Endodermal cell (in vitro differentiated cells): ENCODE results near the gene PRR30. TPM values are rescaled to one million over a fixed set of nuclear protein-coding genes. Genes with fewer than 3 reads are reported as not detected.

Source experiments
- DNase-seq: peaks from one replicate; pipeline ENCODE4 v3.0.0-alpha.2; 2017
- H3K27ac ChIP-seq: 2 replicates; pipeline ENCODE4 v1.5.1; 2013; ENCODE audit warnings: mild to moderate bottlenecking, low read depth, low read length, moderate library complexity
- H3K27me3 ChIP-seq: 2 replicates; pipeline ENCODE4 v1.6.1; 2013; ENCODE audit warnings: mild to moderate bottlenecking, low read length, moderate library complexity; ENCODE audit not compliant: insufficient read depth, control insufficient read depth, poor library complexity, severe bottlenecking
- H3K36me3 ChIP-seq: 2 replicates; pipeline ENCODE4 v1.7.0; 2013; ENCODE audit warnings: mild to moderate bottlenecking, low read length, moderate library complexity; ENCODE audit not compliant: control insufficient read depth, insufficient read depth
- H3K4me1 ChIP-seq: one replicate; pipeline ENCODE4 v1.7.0; 2013; ENCODE audit warnings: low read length; ENCODE audit not compliant: control insufficient read depth, insufficient read depth
- H3K4me3 ChIP-seq: 2 replicates; pipeline ENCODE4 v1.5.1; 2013; ENCODE audit warnings: mild to moderate bottlenecking, low read length, moderate library complexity
- H3K9ac ChIP-seq: 2 replicates; pipeline ENCODE4 v1.6.1; 2013; ENCODE audit warnings: mild to moderate bottlenecking, low read length, moderate library complexity; ENCODE audit not compliant: poor library complexity, severe bottlenecking; ENCODE audit errors: extremely low read depth
- H3K9me3 ChIP-seq: 2 replicates; pipeline ENCODE4 v1.6.1; 2013; ENCODE audit warnings: mild to moderate bottlenecking, low read length, moderate library complexity; ENCODE audit not compliant: control insufficient read depth
- H3K27ac Mint-ChIP-seq: 2 replicates; pipeline ENCODE4 v1.8.0; 2020; ENCODE audit warnings: mixed read lengths
- H3K27me3 Mint-ChIP-seq: 2 replicates; pipeline ENCODE4 v1.8.0; 2021; ENCODE audit warnings: mild to moderate bottlenecking, mixed read lengths; ENCODE audit not compliant: insufficient read depth
- H3K36me3 Mint-ChIP-seq: 2 replicates; pipeline ENCODE4 v1.8.0; 2020; ENCODE audit warnings: low read depth, mixed read lengths
- H3K4me1 Mint-ChIP-seq: 2 replicates; pipeline ENCODE4 v1.8.0; 2020; ENCODE audit warnings: mixed read lengths
- H3K4me3 Mint-ChIP-seq: 2 replicates; pipeline ENCODE4 v1.8.0; 2020; ENCODE audit warnings: mild to moderate bottlenecking, moderate library complexity, mixed read lengths
- H3K9me3 Mint-ChIP-seq: 2 replicates; pipeline ENCODE4 v1.8.0; 2020; ENCODE audit warnings: mild to moderate bottlenecking, mixed read lengths
- CTCF ChIP-seq: fragments of 200-600 bp; sonication (generic); conservative IDR thresholded peaks from 2 replicates; pipeline ENCODE4 v1.5.0; 2021; ENCODE audit warnings: antibody characterized with exemption, mild to moderate bottlenecking
- whole genome bisulfite sequencing, 2 experiments: methylation state at CpG; one replicate each; pipeline versions ENCODE4 v1.1.5 to v1.1.7; 2013; ENCODE audit warnings: missing lambda C conversion rate in 2 of 2, mixed read lengths in 1 of 2; ENCODE audit not compliant: insufficient coverage in 1 of 2, insufficient read length in 1 of 2; 5-methylcytosine and 5-hydroxymethylcytosine counted together
- total RNA-seq, 2 donors: library from RNA; stranded (reverse); fragmentation: NEBNext Ultra II Directional in 1 of 2; extraction: Animal tissue kit (Norgen Biotek cat#: 25700) in 1 of 2; gene quantifications; 2 replicates in 1 of 2; 3 replicates in 1 of 2; pipeline ENCODE4 v1.2.1, GENCODE V29; 2021

PRR30 gene
- total RNA-seq, 2 donors from 2014 or later, result not detected

DNA sequence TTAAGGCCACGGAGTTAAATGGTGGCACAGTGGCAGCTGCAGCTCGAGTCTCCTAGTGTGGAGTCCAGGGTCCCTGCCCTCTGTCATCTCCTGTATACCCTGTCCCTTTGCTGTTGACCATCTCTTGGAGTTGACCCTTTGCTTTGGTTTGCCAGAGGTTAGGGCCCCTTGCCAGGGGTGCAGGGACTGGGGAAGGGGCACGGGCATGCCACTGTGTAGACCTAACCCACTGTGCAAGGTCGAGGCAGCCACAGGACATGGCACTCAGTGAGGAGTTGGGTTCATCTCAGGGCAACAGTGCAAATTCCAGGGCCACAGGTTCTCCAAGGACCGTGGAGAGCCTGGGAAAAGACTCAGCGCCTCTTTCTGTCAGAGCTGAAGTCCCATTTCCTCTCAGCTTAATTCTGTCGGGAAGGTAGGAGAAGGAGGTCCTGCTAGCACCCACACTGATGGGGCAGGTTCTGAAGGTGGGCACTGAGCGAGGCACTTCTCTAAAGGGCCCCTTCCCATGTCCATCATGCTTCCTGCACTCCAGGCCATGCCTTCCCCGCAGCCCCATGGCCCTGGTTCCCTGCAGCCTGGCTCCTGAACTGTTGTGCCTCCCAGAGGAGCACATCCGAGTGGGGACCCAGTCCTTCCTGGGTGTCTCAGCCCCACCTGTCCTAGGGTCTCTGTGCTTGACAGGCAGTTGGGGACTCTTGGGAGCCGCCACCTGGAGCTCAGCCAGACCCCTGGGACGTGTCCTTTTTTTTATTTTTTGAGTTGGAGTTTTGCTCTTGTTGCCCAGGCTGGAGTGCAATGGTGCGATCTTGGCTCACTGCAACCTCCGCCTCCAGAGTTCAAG is 49.9 kb downstream of the PRR30 start:
- Histone ChIP-seq H3K4me3 (no peak overlapping the region), H3K27ac (no peak overlapping the region), H3K36me3 (no peaks in the 10 kb centered on the region), H3K9me3 (no peaks in the 10 kb centered on the region), H3K9ac (no peak overlapping the region), H3K4me1 (no peaks in the 10 kb centered on the region), H3K27me3 (peaks cover 26% of the 10 kb centered on the region)
- Mint-ChIP-seq H3K4me3 (no peak overlapping the region), H3K27ac (no peak overlapping the region), H3K4me1 (peaks cover 4% of the 10 kb centered on the region), H3K9me3 (no peaks in the 10 kb centered on the region), H3K36me3 (no peaks in the 10 kb centered on the region), H3K27me3 (peaks cover 28% of the 10 kb centered on the region)
- DNase-seq, result no peak
- WGBS, 2 experiments, result 91 to 93% methylated on average over 10 to 14 of the region's 14 CpGs
- TF ChIP-seq CTCF, result no peak

- Mint-ChIP-seq H3K27me3 (peaks cover 28% of the 10 kb centered on the region), H3K9me3 (no peaks in the 10 kb centered on the region), H3K4me1 (peaks cover 4% of the 10 kb centered on the region), H3K36me3 (no peaks in the 10 kb centered on the region), H3K27ac (no peak overlapping the region), H3K4me3 (no peak overlapping the region)
- no peaks in the 10 kb centered on the region for H3K36me3 ChIP-seq
- H3K27ac ChIP-seq, result no peak overlapping the region
- H3K27me3 ChIP-seq, result peaks cover 26% of the 10 kb centered on the region
- 90 to 95% methylated on average over 5 to 6 of the region's 6 CpGs for WGBS, 2 experiments
- no peaks in the 10 kb centered on the region for H3K9me3 ChIP-seq
- DNase-seq, result no peak
- TF ChIP-seq CTCF, result no peak
- H3K4me3 ChIP-seq, result no peak overlapping the region
- H3K4me1 ChIP-seq, result no peaks in the 10 kb centered on the region
- no peak overlapping the region for H3K9ac ChIP-seq
Measured at GRCh38 chr2:27088634-27089033, 50.6 kb downstream of the PRR30 start.

DNA sequence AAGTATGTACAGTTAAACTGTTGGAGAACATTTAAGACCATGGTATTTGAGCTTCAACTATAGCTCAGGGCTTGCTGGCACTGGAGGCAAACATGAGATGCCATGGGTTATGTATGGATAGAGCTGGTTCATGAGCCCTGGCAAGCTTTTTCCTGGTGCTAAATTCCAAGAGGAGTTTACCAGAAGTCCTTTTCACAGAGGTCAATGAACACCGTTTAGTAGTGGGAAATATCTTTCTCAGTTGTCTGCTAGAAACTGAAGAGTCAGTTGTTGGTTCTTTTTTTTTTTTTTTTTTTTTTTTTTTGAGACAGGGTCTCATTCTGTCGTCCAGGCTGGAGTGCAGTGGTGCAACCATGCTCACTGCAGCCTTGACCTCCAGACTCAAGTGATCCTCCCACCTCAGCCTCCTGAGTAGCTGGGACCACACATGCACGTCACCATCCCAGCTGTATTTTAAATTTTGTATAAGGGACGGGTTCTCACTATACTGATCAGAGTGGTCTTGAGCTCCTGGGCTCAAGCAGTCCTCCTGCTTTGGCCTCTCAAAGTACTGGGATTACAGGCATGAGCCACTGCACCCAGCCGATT is 51.3 kb downstream of the PRR30 start:
- no peaks in the 10 kb centered on the region for H3K36me3 ChIP-seq
- H3K27me3 ChIP-seq, result peaks cover 26% of the 10 kb centered on the region
- peaks cover 28% of the 10 kb centered on the region for H3K27me3 Mint-ChIP-seq
- H3K4me1 ChIP-seq, result no peaks in the 10 kb centered on the region
- DNase-seq, result no peak
- no peak for TF ChIP-seq CTCF
- no peaks in the 10 kb centered on the region for H3K9me3 Mint-ChIP-seq
- H3K4me3 ChIP-seq, result no peak overlapping the region
- WGBS, 2 experiments, result 85 to 89% methylated on average over 3 to 5 of the region's 5 CpGs
- no peak overlapping the region for H3K4me3 Mint-ChIP-seq
- peaks cover 4% of the 10 kb centered on the region for H3K4me1 Mint-ChIP-seq
- no peaks in the 10 kb centered on the region for H3K36me3 Mint-ChIP-seq
- H3K9me3 ChIP-seq, result no peaks in the 10 kb centered on the region
- no peak overlapping the region for H3K27ac Mint-ChIP-seq
- H3K9ac ChIP-seq, result no peak overlapping the region
- no peak overlapping the region for H3K27ac ChIP-seq

Other genes starting within 250 kb of the PRR30 start
- 1 to 10 TPM; 3.2 to 4.4 TPM for gene MAPRE3, start 168.8 kb downstream of the PRR30 start, total RNA-seq
- 10 to 100 TPM; 52.7 to 63.7 TPM for gene TMEM214, start 106.4 kb downstream of the PRR30 start, total RNA-seq
- gene AGBL5, start 87.7 kb downstream of the PRR30 start, total RNA-seq, result 10 to 100 TPM; 56.9 to 76.1 TPM
- 100 to 1,000 TPM; 290 to 311 TPM for gene OST4, start 67.8 kb downstream of the PRR30 start, total RNA-seq
- gene EMILIN1, start 60.8 kb downstream of the PRR30 start, total RNA-seq, result 1 to 10 TPM; 1.9 to 2.1 TPM
- gene KHK, start 52.6 kb downstream of the PRR30 start, total RNA-seq, result 1 to 10 TPM; 3.3 to 3.9 TPM
- gene CGREF1, start 20.3 kb downstream of the PRR30 start, total RNA-seq, result under 1 TPM; 0.20 to 0.33 TPM
- gene ABHD1, start 15.6 kb downstream of the PRR30 start, total RNA-seq, result 1 to 10 TPM in 1 of 2 donors, under 1 TPM in 1; 0.29 to 1.0 TPM
- 10 to 100 TPM; 50.5 to 53.5 TPM for gene PREB, start 4.8 kb downstream of the PRR30 start, total RNA-seq
- gene TCF23, start 9.6 kb upstream of the PRR30 start, total RNA-seq, result not detected
- gene ATRAID, start 72.6 kb upstream of the PRR30 start, total RNA-seq, result 100 to 1,000 TPM; 101 to 140 TPM
- 100 to 1,000 TPM; 115 to 125 TPM for gene SLC5A6, start 72.9 kb upstream of the PRR30 start, total RNA-seq
- 100 to 1,000 TPM; 120 to 127 TPM for gene CAD, start 78.0 kb upstream of the PRR30 start, total RNA-seq
- 1 to 10 TPM; 1.5 to 2.8 TPM for gene SLC30A3, start 123.6 kb upstream of the PRR30 start, total RNA-seq
- gene DNAJC5G, start 136.0 kb upstream of the PRR30 start, total RNA-seq, result under 1 TPM in 1 of 2 donors, not detected in 1; 0.49 TPM
- gene TRIM54, start 143.0 kb upstream of the PRR30 start, total RNA-seq, result 1 to 10 TPM in 1 of 2 donors, under 1 TPM in 1; 0.86 to 2.2 TPM
- gene UCN, start 169.0 kb upstream of the PRR30 start, total RNA-seq, result under 1 TPM; 0.59 to 0.75 TPM
- gene MPV17, start 183.7 kb upstream of the PRR30 start, total RNA-seq, result 10 to 100 TPM; 46.6 to 59.6 TPM
- 100 to 1,000 TPM; 105 to 120 TPM for gene GTF3C2, start 217.4 kb upstream of the PRR30 start, total RNA-seq
- gene EIF2B4, start 230.9 kb upstream of the PRR30 start, total RNA-seq, result 10 to 100 TPM; 56.7 to 58.6 TPM
- 10 to 100 TPM; 81.2 to 92.6 TPM for gene SNX17, start 231.2 kb upstream of the PRR30 start, total RNA-seq
- 10 to 100 TPM; 30.7 to 32.5 TPM for gene ZNF513, start 241.3 kb upstream of the PRR30 start, total RNA-seq